Measurements from ENCODE around the gene TRAM2. TPM values are rescaled to one million over a fixed set of nuclear protein-coding genes. Genes with fewer than 3 reads are reported as not detected.

The TRAM2 gene
- total and polyA plus RNA-seq, 2 of the 8 experiments (the other 6 are each of a cell fraction or from before 2014, with no cell fraction given) = 9.0 to 21.4 TPM

DNA sequence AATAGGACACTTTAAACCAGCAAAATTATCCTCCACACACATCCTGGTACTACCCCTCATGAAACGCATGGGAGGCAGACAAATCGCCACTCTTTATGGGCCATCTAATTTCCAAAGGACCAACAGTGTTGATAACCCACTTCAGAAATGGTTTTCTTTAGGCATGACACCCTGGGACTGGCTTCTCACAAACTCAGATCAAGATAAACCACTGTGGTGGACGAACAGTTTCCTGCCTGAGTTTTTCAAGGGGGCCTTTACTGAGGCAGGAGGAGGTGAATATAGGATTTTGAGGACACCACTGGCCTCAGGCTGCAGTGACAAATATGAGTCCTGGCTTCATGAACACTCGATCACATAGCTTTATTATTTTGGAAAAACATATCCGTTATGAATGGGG is 26.0 kb downstream of the TRAM2 start (continued):
- TF ChIP-seq, protein P1, sequence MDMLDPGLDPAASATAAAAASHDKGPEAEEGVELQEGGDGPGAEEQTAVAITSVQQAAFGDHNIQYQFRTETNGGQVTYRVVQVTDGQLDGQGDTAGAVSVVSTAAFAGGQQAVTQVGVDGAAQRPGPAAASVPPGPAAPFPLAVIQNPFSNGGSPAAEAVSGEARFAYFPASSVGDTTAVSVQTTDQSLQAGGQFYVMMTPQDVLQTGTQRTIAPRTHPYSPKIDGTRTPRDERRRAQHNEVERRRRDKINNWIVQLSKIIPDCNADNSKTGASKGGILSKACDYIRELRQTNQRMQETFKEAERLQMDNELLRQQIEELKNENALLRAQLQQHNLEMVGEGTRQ (IDR thresholded peaks at IDR 0.05; ENCODE audit: low read length) = no peak
- TF ChIP-seq KDM5A (IDR thresholded peaks at IDR 0.05; ENCODE audit: low read length) (no peak), NRF1 (IDR thresholded peaks at IDR 0.05; ENCODE audit: low read depth, low read length) (no peak), SP4 (IDR thresholded peaks at IDR 0.05; ENCODE audit: low read length) (no peak), TCF12 (IDR thresholded peaks at IDR 0.05; ENCODE audit: low read depth, low read length) (no peak), CBX8 (IDR thresholded peaks at IDR 0.05; ENCODE audit: borderline replicate concordance, low read depth, low read length) (no peak)
